Measurements from ENCODE around the gene SYNM. TPM values are rescaled to one million over a fixed set of nuclear protein-coding genes. Genes with fewer than 3 reads are reported as not detected.

The SYNM gene
- polyA plus RNA-seq, 2 donors, result 20.3 to 40.8 TPM

DNA sequence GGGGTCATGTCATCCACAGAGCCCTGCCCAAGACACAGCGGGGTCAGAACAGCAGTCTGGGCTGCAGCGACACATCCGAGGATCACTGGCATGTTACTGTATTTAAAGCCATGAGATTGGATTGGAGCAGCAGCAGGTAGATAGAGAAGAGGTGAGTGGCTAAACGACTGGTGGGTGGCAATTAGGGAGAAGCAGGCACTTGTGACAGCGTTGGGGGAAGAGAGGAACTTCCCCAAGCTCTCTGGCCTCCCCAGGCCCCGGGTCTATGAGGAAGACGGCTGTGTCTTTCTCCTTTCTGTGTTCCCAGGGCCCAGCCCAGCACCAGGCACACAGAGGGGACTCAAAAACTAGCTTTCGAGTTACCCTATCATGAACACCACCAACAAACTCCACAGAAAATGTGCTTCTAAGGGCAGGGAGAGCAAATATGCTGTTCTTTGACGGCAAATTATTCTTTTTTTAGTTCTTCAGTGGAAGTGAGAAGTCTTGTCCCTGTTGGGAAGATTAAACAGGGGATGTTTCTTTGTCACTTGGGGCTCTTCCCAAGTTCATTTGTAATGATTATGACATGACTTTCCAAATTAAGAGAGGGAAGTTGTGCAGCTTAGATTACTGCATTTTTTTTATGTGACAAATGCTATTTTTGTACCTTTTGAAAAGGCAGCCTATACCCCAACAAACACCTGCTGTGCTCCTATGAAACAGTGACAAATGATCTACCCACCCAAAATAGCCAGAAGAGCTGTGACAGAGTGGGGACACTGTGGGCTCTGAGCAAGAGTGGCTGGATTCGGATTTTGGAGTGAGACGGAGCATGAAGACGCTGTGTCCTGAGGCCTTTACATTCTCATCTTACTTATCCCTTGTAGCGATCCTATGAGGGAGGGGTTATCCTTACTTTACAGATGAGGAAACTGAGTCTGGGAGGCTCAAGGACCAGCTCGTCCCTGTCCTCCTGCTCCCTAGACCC, 7.2 kb upstream of the SYNM start:
- 77 to 82% methylated on average over 14 of the region's 14 CpGs for WGBS, 2 donors
- Histone ChIP-seq H3K4me3 (ENCODE audit: low read depth in 1 of 2, low read length in 2 of 2) (no peak overlapping the region), H3K36me3 (ENCODE audit: control insufficient read depth in 2 of 2, insufficient read depth in 2 of 2, low read length in 1 of 2) (no peaks in the 10 kb centered on the region)

DNA sequence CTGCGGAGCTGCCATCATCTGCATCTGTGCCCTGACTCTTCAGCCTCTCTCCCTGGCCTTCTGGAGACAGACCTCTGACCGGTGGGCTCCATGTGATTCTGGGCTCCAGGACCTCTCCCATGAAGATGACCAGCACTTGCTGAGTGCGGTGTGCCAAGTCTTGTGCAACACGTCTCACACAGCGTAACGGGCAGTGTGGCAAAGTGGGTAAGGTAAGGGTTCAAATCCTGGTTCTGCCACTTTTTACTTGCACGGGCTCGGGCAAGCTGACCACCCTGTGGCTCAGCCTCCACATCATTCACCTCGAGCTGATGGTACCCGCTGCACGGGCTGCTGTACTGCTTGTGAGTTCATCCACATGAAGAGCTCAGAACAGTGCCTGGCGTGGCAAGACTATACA, 6.5 kb upstream of the SYNM start:
- Histone ChIP-seq H3K27ac (ENCODE audit: low read depth in 2 of 2, low read length in 1 of 2) (peak overlapping the region; percentile 11 to 35), H3K27me3 (ENCODE audit: control insufficient read depth in 1 of 2, insufficient read depth in 2 of 2, low read length in 2 of 2) (peaks cover 0 to 5% of the 10 kb centered on the region in 2 donors)

More for the DNA sequence above, 7.2 kb upstream of the SYNM start:
- Histone ChIP-seq H3K27me3 (ENCODE audit: control insufficient read depth in 1 of 2, insufficient read depth in 2 of 2, low read length in 2 of 2) (peaks cover 0 to 5% of the 10 kb centered on the region in 2 donors), H3K4me1 (ENCODE audit: control insufficient read depth in 2 of 2, insufficient read depth in 2 of 2, low read length in 1 of 2) (peaks cover 0 to 1% of the 10 kb centered on the region in 2 donors), H3K9me3 (ENCODE audit: control insufficient read depth in 2 of 2, insufficient read depth in 1 of 2, low read depth in 1 of 2, low read length in 1 of 2) (peaks cover 0 to 3% of the 10 kb centered on the region in 2 donors), H3K27ac (ENCODE audit: low read depth in 2 of 2, low read length in 1 of 2) (peak overlapping the region; percentile 38 to 50)

GRCh38 chr15:99098991-99099390, 5.9 kb upstream of the SYNM start:
- peaks cover 0 to 3% of the 10 kb centered on the region in 2 donors for H3K9me3 ChIP-seq (ENCODE audit: control insufficient read depth in 2 of 2, insufficient read depth in 1 of 2, low read depth in 1 of 2, low read length in 1 of 2)
- H3K27me3 ChIP-seq (ENCODE audit: control insufficient read depth in 1 of 2, insufficient read depth in 2 of 2, low read length in 2 of 2), result peaks cover 0 to 5% of the 10 kb centered on the region in 2 donors
- 74 to 77% methylated on average over 6 of the region's 6 CpGs for WGBS, 2 donors
- no peaks in the 10 kb centered on the region for H3K4me1 ChIP-seq (ENCODE audit: control insufficient read depth in 2 of 2, insufficient read depth in 2 of 2, low read length in 1 of 2)
- no peak overlapping the region for H3K27ac ChIP-seq (ENCODE audit: low read depth in 2 of 2, low read length in 1 of 2)
- no peak overlapping the region for H3K4me3 ChIP-seq (ENCODE audit: low read depth in 1 of 2, low read length in 2 of 2)
- H3K36me3 ChIP-seq (ENCODE audit: control insufficient read depth in 2 of 2, insufficient read depth in 2 of 2, low read length in 1 of 2), result no peaks in the 10 kb centered on the region

More for the DNA sequence above, 6.5 kb upstream of the SYNM start:
- no peaks in the 10 kb centered on the region for H3K4me1 ChIP-seq (ENCODE audit: control insufficient read depth in 2 of 2, insufficient read depth in 2 of 2, low read length in 1 of 2)
- H3K4me3 ChIP-seq (ENCODE audit: low read depth in 1 of 2, low read length in 2 of 2), result no peak overlapping the region
- H3K36me3 ChIP-seq (ENCODE audit: control insufficient read depth in 2 of 2, insufficient read depth in 2 of 2, low read length in 1 of 2), result no peaks in the 10 kb centered on the region
- WGBS, 2 donors, result 84 to 86% methylated on average over 12 of the region's 12 CpGs
- peaks cover 0 to 3% of the 10 kb centered on the region in 2 donors for H3K9me3 ChIP-seq (ENCODE audit: control insufficient read depth in 2 of 2, insufficient read depth in 1 of 2, low read depth in 1 of 2, low read length in 1 of 2)

DNA sequence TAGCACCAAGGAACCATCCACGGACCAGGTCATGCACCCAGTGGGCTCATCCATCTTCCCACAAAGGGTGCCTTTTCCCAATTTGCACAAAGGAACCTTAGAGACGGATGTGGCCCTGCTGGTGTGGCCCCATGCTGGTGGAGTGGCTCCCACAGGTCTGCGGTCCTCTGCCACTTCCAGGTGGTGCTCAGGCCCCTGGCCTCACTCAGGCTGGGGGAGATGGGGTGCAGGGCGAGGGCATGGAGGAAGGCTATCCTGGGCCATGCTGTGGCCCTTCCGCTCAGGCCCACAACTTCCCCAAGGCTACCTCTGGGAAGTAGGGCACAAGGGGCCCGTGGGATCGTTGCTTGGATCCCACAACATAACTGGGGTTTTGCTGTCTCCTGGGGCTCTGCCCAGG, 5.2 kb upstream of the SYNM start:
- H3K27me3 ChIP-seq (ENCODE audit: control insufficient read depth in 1 of 2, insufficient read depth in 2 of 2, low read length in 2 of 2), result peaks cover 0 to 5% of the 10 kb centered on the region in 2 donors
- peaks cover 0 to 3% of the 10 kb centered on the region in 2 donors for H3K9me3 ChIP-seq (ENCODE audit: control insufficient read depth in 2 of 2, insufficient read depth in 1 of 2, low read depth in 1 of 2, low read length in 1 of 2)
- no peak overlapping the region for H3K27ac ChIP-seq (ENCODE audit: low read depth in 2 of 2, low read length in 1 of 2)
- H3K36me3 ChIP-seq (ENCODE audit: control insufficient read depth in 2 of 2, insufficient read depth in 2 of 2, low read length in 1 of 2), result no peaks in the 10 kb centered on the region
- no peaks in the 10 kb centered on the region for H3K4me1 ChIP-seq (ENCODE audit: control insufficient read depth in 2 of 2, insufficient read depth in 2 of 2, low read length in 1 of 2)
- H3K4me3 ChIP-seq (ENCODE audit: low read depth in 1 of 2, low read length in 2 of 2), result no peak overlapping the region
- WGBS, 2 donors, result 91 to 92% methylated on average over 7 of the region's 7 CpGs

DNA sequence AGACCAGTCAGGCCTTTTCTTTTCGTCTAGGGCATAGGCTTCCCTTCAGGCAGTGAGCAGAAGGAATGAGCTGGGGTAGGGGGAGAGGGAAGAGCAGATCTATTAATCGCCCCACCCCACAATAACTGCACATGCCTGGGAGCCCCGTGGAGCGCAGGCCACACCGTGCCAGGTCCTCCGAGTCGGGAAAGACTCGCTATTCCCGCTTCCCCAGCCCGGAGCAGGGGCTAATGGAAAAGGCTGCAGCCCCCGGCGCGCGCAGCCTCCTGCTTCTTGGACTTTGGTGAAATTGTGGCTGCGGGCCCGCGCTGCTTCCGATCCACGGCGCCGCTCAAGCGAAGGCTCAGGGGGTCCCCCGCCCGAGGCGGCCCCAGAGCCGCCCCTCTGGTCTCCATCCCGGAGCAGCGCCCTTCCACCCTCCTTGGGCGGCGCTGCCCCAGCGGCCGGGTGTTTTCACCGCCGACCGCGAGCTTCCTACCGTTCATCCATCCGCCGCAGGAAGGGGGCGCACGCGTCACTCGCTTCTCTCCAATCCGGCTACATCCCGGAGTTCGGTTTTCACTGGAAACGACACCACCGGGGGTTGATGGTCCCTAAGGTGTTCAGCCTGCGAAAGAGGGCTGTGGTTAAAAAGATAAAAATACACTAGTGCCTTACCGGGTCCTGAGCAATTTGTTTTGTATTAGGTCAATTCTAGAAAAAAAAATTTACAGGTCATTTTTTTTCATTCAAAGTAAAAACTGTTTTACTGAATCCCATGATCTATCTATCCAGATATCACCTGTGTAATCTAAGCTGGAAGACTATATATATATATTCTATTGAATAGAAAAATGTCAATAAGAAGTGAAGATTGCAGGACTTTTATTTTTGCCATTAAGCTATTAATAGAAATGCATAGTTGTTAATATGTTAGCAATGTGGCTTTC, 4.4 kb upstream of the SYNM start:
- peak overlapping the region; percentile 18 to 20 for H3K4me3 ChIP-seq (ENCODE audit: low read depth in 1 of 2, low read length in 2 of 2)
- peaks cover 0 to 4% of the 10 kb centered on the region in 2 donors for H3K4me1 ChIP-seq (ENCODE audit: control insufficient read depth in 2 of 2, insufficient read depth in 2 of 2, low read length in 1 of 2)
- peaks cover 0 to 3% of the 10 kb centered on the region in 2 donors for H3K9me3 ChIP-seq (ENCODE audit: control insufficient read depth in 2 of 2, insufficient read depth in 1 of 2, low read depth in 1 of 2, low read length in 1 of 2)
- peaks cover 0 to 5% of the 10 kb centered on the region in 2 donors for H3K27me3 ChIP-seq (ENCODE audit: control insufficient read depth in 1 of 2, insufficient read depth in 2 of 2, low read length in 2 of 2)
- H3K36me3 ChIP-seq (ENCODE audit: control insufficient read depth in 2 of 2, insufficient read depth in 2 of 2, low read length in 1 of 2), result no peaks in the 10 kb centered on the region
- 3% methylated on average over 50 of the region's 50 CpGs for WGBS, 2 donors
- peak overlapping the region; percentile 34 to 35 for H3K27ac ChIP-seq (ENCODE audit: low read depth in 2 of 2, low read length in 1 of 2)

DNA sequence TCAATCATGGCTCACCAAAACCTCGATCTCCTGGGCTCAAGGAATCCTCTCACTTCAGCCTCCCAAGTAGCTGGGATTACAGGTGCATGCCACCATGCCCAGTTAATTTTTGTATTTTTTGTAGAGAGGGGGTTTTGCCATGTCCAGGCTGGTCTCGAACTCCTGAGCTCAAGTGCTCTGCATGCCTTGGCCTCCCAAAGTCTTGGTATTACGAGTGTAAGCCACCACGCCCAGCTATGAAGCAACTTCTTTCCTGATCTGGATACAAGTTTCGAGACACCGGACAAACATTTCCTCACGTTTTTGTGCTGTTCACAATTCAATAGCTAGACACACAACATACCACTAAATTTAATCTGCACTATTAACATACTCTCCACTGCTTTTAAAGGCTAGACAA, 3.4 kb upstream of the SYNM start:
- H3K4me3 ChIP-seq (ENCODE audit: low read depth in 1 of 2, low read length in 2 of 2), result no peak overlapping the region
- H3K27me3 ChIP-seq (ENCODE audit: control insufficient read depth in 1 of 2, insufficient read depth in 2 of 2, low read length in 2 of 2), result peaks cover 0 to 5% of the 10 kb centered on the region in 2 donors
- peaks cover 0 to 10% of the 10 kb centered on the region in 2 donors for H3K4me1 ChIP-seq (ENCODE audit: control insufficient read depth in 2 of 2, insufficient read depth in 2 of 2, low read length in 1 of 2)
- H3K27ac ChIP-seq (ENCODE audit: low read depth in 2 of 2, low read length in 1 of 2), result no peak overlapping the region
- no peaks in the 10 kb centered on the region for H3K36me3 ChIP-seq (ENCODE audit: control insufficient read depth in 2 of 2, insufficient read depth in 2 of 2, low read length in 1 of 2)
- WGBS, 2 donors, result 69 to 84% methylated on average over 7 of the region's 7 CpGs
- H3K9me3 ChIP-seq (ENCODE audit: control insufficient read depth in 2 of 2, insufficient read depth in 1 of 2, low read depth in 1 of 2, low read length in 1 of 2), result peaks cover 0 to 3% of the 10 kb centered on the region in 2 donors

DNA sequence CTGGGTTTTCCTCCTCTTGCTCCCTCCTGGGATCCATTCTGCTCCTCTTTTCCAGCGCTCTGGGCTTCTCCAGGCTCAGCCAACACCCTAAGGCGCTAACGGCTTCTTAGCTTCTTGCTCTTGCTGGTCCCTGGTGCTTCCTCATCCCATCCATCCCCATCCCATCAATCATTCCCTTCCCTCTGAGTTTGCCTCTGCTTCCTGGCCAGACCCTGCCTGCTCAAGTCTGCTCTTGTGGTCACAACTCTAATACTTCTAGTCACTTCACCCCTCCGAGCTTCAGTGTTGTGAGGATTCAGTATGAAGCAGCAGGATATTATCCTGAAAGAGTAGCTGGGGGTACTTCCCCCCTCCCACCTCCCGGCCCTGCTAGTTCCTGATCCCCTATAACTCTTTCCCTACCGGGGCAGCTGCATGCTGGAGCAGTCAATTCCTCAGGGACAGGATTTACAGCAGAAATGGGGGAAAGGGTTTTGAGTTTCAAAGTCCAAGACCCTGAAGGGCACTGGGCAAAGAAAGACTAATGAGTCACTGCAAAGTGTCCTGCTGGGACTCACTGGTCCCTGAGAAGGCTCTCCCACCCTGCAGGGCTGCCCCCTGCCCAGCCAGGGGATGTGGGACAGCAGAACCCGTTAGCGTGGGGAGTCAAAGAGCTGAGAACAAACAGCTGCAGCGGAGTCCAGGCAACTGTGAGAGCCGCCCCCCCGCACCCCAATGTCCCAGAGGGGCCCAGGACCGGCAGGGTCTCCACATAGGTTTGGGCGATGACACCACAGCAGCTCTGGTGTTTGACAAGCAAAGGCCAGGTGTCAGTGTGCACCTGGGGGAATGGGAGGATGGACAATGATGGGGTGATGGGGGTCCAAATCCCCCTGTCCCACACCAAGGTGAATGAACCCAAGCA, 2.3 kb upstream of the SYNM start:
- WGBS, 2 donors, result 74 to 77% methylated on average over 13 of the region's 13 CpGs
- Histone ChIP-seq H3K4me3 (ENCODE audit: low read depth in 1 of 2, low read length in 2 of 2) (no peak overlapping the region), H3K36me3 (ENCODE audit: control insufficient read depth in 2 of 2, insufficient read depth in 2 of 2, low read length in 1 of 2) (no peaks in the 10 kb centered on the region), H3K27ac (ENCODE audit: low read depth in 2 of 2, low read length in 1 of 2) (no peak overlapping the region), H3K4me1 (ENCODE audit: control insufficient read depth in 2 of 2, insufficient read depth in 2 of 2, low read length in 1 of 2) (peaks cover 0 to 10% of the 10 kb centered on the region in 2 donors), H3K27me3 (ENCODE audit: control insufficient read depth in 1 of 2, insufficient read depth in 2 of 2, low read length in 2 of 2) (peaks cover 0 to 5% of the 10 kb centered on the region in 2 donors), H3K9me3 (ENCODE audit: control insufficient read depth in 2 of 2, insufficient read depth in 1 of 2, low read depth in 1 of 2, low read length in 1 of 2) (peaks cover 0 to 3% of the 10 kb centered on the region in 2 donors)

DNA sequence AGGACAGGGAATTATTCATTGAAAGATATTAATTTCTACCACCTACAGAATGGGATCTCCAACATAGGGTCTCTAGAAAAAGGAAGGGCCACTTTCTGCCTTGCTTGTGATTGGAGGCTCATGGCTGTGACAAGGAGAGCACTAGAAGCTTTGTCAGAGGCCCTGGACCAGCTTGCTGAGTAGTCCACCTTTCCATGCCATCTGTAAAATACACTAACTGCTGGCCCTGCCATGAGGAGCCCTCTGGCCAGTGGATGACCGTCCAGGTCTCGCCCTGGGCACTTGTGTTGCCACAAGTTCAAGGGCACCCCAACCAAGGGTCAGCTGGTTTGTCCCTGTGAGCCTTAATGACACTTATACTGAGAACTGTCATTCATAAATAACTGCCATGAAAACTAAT, 1.6 kb upstream of the SYNM start:
- Histone ChIP-seq H3K36me3 (ENCODE audit: control insufficient read depth in 2 of 2, insufficient read depth in 2 of 2, low read length in 1 of 2) (no peaks in the 10 kb centered on the region), H3K27me3 (ENCODE audit: control insufficient read depth in 1 of 2, insufficient read depth in 2 of 2, low read length in 2 of 2) (peaks cover 0 to 5% of the 10 kb centered on the region in 2 donors), H3K9me3 (ENCODE audit: control insufficient read depth in 2 of 2, insufficient read depth in 1 of 2, low read depth in 1 of 2, low read length in 1 of 2) (peaks cover 0 to 3% of the 10 kb centered on the region in 2 donors), H3K27ac (ENCODE audit: low read depth in 2 of 2, low read length in 1 of 2) (no peak overlapping the region), H3K4me3 (ENCODE audit: low read depth in 1 of 2, low read length in 2 of 2) (no peak overlapping the region), H3K4me1 (ENCODE audit: control insufficient read depth in 2 of 2, insufficient read depth in 2 of 2, low read length in 1 of 2) (peaks cover 0 to 10% of the 10 kb centered on the region in 2 donors)
- WGBS, 2 donors, result 84 to 89% methylated on average over 2 of the region's 2 CpGs

Data from esophagus (tissue), 2 donors.